ENCODE measurements around the gene TRNP1.
"Not testable (repeated sequence)": the region's sequence is repeated elsewhere in the genome, so short reads cannot be mapped to it uniquely, and the experiment has no call there.

TRNP1 gene, protein sequence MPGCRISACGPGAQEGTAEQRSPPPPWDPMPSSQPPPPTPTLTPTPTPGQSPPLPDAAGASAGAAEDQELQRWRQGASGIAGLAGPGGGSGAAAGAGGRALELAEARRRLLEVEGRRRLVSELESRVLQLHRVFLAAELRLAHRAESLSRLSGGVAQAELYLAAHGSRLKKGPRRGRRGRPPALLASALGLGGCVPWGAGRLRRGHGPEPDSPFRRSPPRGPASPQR

DNA sequence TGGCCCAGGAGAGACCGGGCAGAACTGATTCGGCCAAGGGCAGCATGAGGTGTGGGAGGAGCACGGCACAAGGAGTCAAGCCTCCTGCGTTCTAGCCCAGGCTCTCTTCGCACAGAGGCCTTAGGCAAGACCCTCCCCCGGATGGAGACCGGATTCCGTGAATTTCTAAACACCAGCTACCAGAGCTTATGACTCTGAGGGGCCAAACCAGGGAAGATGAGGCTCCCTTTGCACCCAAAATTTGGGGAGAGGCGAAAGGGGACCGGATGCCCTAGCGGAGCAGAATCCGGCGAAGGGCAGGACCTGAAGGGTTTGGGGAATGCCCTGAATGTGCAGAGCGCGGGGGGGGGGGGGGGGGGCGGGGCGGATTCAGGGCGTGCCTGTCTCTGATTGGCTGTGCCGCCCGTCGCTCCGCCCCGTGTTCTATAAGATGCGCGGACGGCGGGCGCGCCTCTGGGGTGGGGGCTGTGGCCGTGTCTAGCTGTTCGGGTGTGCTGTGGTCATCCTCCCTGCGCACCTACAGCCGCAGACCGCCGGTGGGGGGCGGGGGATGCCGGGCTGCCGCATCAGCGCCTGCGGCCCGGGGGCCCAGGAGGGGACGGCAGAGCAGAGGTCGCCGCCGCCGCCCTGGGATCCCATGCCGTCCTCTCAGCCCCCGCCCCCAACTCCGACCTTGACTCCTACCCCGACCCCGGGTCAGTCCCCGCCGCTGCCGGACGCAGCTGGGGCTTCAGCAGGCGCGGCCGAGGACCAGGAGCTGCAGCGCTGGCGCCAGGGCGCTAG, at the start of gene TRNP1:
TRNP1 (plus strand) TSS at position 456 of the 783 bp plus-strand sequence; CDS start at position 551, 95 bp downstream.
- DNase-seq (ENCODE audit: low read depth in 2 of 2), result peak; percentile 46 to 56

DNA sequence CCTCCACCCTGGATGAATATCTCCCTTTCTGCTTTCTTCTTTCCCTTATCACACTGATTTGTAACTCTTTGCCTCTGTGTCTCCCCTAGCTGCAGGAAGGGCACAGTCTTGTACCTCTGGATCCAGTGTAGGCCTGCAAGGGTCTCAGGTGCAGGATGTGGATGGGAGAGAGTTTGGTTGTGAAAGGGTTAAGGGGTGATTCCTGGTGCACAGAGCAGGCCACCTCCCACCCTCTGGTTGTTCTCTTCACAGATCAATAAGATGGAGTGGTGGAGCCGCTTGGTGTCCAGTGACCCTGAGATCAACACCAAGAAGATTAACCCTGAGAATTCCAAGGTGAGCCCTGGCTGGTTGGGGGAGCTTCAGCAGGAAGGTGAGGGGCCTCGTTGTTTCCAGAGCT, 48.4 kb upstream of the TRNP1 start:
- no peak for DNase-seq (ENCODE audit: low read depth in 2 of 2)

DNA sequence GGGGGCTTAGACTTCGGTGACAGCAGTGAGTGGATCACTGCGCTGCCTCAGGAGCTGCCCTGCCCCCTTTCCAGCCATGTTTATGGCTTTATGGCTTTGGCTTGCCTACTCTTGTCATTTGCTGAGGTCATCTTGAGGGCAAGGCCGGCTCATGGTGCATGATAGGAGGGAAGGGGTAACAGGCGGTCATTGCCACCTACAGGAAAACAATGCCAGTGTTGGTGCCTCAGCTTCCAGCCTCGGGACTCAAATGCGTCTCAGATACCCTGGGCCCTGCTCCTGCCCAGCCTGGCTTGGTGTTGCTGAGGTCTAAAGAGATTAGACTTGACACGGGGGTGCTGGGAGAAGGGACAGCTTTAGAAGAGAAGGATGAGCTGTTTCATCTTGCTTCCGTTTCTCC, 47.8 kb upstream of the TRNP1 start:
- no peak for DNase-seq (ENCODE audit: low read depth in 2 of 2)

- DNase-seq (ENCODE audit: low read depth in 2 of 2), result no peak
Observed at GRCh38 chr1:26946270-26946669, 47.2 kb upstream of the TRNP1 start.

DNA sequence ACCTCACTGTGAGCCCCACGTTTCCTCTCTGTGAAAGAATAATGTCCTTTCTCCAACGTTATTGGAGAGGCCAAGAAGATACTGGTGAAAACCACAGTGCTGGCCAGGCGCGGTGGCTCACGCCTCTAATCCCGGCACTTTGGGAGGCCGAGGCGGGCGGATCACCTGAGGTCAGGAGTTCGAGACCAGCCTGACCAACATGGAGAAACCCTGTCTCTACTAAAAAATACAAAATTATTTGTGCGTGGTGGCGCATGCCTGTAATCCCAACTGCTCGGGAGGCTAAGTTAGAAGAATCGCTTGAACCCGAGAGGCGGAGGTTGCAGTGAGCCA, 44.8 kb upstream of the TRNP1 start:
- DNase-seq (ENCODE audit: low read depth in 2 of 2), result not testable (repeated sequence)

DNA sequence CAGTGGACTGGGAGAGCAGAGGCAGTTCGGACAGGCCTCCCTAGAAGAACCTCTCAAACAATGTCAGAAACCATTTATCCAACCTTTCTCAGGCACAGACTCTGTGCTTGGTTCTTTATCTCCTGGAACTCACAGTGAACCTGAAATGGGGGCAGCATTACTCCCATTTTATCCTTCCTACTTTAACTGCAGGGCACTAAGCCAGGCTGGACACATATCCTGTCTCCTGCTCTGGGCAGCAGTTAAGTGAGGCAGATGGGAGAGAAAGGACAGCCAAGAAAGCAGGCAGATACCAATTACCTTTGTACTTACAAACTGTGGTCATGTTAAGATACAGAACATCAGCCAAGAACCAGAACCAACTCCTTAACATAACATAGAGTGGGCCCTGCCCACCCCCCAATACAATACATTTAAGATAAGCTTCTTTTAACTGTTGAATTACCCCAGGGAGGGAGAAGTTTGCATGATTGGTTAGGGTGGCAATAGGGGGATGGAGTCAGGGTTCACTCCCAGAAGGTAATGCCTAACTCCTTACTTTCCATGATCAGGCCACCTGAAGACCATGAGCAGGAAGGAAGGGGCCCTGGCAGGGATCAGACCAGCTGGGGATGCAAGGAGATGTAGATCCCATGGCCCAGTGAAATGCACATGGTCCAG, 44.1 kb upstream of the TRNP1 start:
- no peak for DNase-seq (ENCODE audit: low read depth in 2 of 2)

- no peak for DNase-seq (ENCODE audit: low read depth in 2 of 2)
Observed at GRCh38 chr1:26949926-26950319, 43.6 kb upstream of the TRNP1 start.

DNA sequence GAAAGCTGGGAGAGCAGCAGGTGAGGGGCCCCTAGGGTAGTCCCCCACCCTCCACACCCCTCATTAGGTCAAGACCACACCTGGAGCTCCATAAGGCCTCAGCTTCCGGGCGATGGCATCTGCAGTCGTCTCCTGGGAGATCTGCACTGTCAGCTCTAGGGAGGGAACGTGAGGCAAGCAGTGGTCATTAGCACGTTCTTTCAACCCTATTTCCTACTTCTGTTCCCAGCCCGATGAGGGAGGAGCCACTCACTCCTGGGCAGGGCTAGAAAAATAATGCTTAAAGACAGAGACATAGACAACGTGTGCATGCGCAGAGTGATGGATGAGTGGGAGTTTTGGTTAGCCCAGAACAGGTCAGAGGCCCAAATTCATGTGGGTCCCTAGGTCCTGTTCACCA, 42.9 kb upstream of the TRNP1 start:
- no peak for DNase-seq (ENCODE audit: low read depth in 2 of 2)

- DNase-seq (ENCODE audit: low read depth in 2 of 2), result no peak
Observed at GRCh38 chr1:26951216-26951615, 42.3 kb upstream of the TRNP1 start.

- DNase-seq (ENCODE audit: low read depth in 2 of 2), result no peak
Observed at GRCh38 chr1:26951821-26952497, 41.5 kb upstream of the TRNP1 start.

DNA sequence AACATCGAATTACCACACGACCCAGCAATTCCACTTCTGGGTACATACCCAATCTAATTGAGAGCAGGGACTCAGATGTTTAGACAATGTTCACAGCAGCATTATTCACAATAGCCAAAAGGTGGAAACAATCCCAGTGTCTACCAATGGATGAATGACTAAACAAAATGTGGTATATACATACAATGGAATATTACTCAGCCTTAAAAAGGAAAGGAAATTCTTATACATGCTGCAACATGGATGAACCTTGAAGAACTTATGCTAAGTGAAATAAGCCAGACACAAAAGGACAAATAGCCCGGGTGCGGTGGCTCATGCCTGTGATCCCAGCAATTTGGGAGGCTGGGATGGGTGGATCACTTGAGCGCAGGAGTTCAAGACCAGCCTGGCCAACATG, 40.1 kb upstream of the TRNP1 start:
- DNase-seq (ENCODE audit: low read depth in 2 of 2), result no peak

GRCh38 chr1:26956321-26956720, 37.2 kb upstream of the TRNP1 start:
- DNase-seq (ENCODE audit: low read depth in 2 of 2), result no peak

GRCh38 chr1:26957306-26957705, 36.2 kb upstream of the TRNP1 start:
- no peak for DNase-seq (ENCODE audit: low read depth in 2 of 2)

GRCh38 chr1:26959270-26959669, 34.2 kb upstream of the TRNP1 start:
- DNase-seq (ENCODE audit: low read depth in 2 of 2), result no peak

GRCh38 chr1:26959722-26960624, 33.5 kb upstream of the TRNP1 start, which contains the start of gene KDF1:
Gene KDF1, minus strand, starts transcription at chr1:26960468. Its CDS starts 8,088 bp downstream, at chr1:26952380.
- peak; percentile 15 to 16 for DNase-seq (ENCODE audit: low read depth in 2 of 2)

DNA sequence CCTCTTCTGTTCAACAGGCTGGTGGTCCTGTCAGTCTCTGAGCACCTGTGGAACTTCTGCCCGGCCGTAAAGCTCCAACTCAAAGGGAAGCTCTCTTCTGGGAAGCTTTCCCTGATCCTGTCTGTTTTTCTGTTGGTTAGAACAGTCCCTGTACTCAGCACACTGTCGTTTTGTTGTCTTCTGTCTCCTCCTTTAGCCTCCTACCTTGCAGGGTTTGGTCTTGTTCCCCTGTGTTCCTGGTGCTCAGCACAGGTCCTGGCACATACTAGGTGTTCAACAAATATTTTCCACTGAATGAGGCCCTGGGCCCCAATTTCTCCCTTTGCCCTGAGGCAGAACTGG, 32.9 kb upstream of the TRNP1 start:
- no peak for DNase-seq (ENCODE audit: low read depth in 2 of 2)

DNA sequence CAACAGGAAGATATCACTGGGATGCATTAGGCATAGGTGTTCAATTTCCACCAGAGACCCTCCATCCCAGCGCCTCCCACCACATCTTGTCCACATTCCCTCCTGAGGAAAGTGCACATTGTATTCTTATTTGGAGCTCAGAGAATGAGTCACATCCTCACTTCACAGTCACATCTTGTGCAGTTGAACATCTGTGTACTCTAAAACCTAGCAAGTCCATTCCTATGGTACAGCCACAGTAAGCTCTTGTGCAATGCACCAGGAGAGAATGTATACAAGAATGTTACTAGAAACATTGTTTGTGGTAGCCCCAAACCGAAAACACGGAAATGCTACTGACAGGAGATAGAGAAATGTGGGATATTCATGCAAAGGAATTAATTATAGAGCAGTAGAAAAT, 31.7 kb upstream of the TRNP1 start:
- DNase-seq (ENCODE audit: low read depth in 2 of 2), result no peak

GRCh38 chr1:26965213-26965612, 28.3 kb upstream of the TRNP1 start:
- no peak for DNase-seq (ENCODE audit: low read depth in 2 of 2)

- no peak for DNase-seq (ENCODE audit: low read depth in 2 of 2)
Observed at GRCh38 chr1:26965628-26966027, 27.9 kb upstream of the TRNP1 start.

- no peak for DNase-seq (ENCODE audit: low read depth in 2 of 2)
Observed at GRCh38 chr1:26970810-26971209, 22.7 kb upstream of the TRNP1 start.

DNA sequence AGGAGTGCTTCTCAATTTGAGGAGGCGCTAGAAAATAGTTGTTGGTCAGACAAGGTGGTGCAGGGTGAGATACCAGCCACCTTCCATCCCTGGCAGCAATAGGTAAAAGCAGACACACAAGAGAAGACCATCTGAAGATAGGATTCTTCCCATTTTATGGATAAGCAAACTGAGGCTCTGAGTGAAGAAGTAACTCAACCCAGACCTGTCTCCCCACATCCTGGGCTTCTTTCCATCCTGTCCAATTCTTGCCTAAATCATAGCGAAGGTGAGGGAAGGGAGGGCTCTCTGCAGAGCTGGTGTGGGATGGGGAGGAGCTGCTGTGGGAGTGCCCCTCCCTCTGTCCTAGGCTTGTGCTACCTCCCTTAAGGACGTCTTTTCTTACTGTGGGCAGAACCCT, 21.9 kb upstream of the TRNP1 start:
- no peak for DNase-seq (ENCODE audit: low read depth in 2 of 2)

All from stimulated activated CD4-positive, alpha-beta T cell treated with anti-CD3 and anti-CD28 coated beads, Interleukin-4, amount 100 ng/mL, for 48 hours (primary cell).